ENCODE results near the gene RPL32. TPM values are rescaled to one million over a fixed set of nuclear protein-coding genes. Genes with fewer than 3 reads are reported as not detected.

Gene RPL32
- total RNA-seq (2021; ENCODE audit: unreplicated experiment): 794 TPM
- polyA plus RNA-seq (2012; ENCODE audit: insufficient read length): 1,133 TPM
- Bru-seq, nascent RNA: percentile 98 among the genes with signal in this experiment
- percentile 93 among the genes with signal in this experiment for BruChase-seq, experiment 1, labeled RNA remaining after a 2-hour chase
- percentile 94 among the genes with signal in this experiment for BruChase-seq, experiment 2, labeled RNA remaining after a 6-hour chase
- long read RNA-seq, transcript RPL32-202 (3 exons, 1,734 nt): minor isoform, 7 of 279 reads
- long read RNA-seq, transcript RPL32-204 (4 exons, 2,117 nt): major isoform, 229 of 279 reads
- long read RNA-seq, partial matches to known transcripts: 39 of 279 reads
- long read RNA-seq, other reads (novel, unspliced or antisense): 3 of 279 reads

- H3K27me3 ChIP-seq (ENCODE audit: control insufficient read depth, insufficient read depth, low read length): no peaks in the 10 kb centered on the region
- in situ Hi-C loops (cut with HindIII; ENCODE audit: low pct_unique_long_range_greater_than_20kb, low sequenced_read_pairs): no loop called here
- intact Hi-C loops (cut with micrococcal nuclease; ENCODE audit: unreplicated experiment): no loop called here
- ChIA-PET POLR2A (no interaction called here), CTCF (interaction anchor here (0.5 to 1.8 kb wide), 3 partner anchors 31 to 203 kb away, joined by 3 to 6 read pairs (median 3); no protein-coding TSS in a partner anchor)
- H3K4me1 ChIP-seq (ENCODE audit: control insufficient read depth, insufficient read depth, low read length): peaks cover 19% of the 10 kb centered on the region
- H3K9me3 ChIP-seq (ENCODE audit: control insufficient read depth, insufficient read depth, low read depth, low read length): no peaks in the 10 kb centered on the region
- ATAC-seq (peak; percentile 95), DNase-seq (ENCODE audit: low read depth, low spot score) (peak; percentile 82)
- no TSS peak for BruUV-seq (replicated peaks)
- peaks cover 33% of the 10 kb centered on the region for H3K36me3 ChIP-seq (ENCODE audit: control insufficient read depth, insufficient read depth, low read length)
- H3K4me3 ChIP-seq (ENCODE audit: low read depth in 2 of 2, low read length in 2 of 2): peak within 1 kb of the TSS; percentile 96 to 99
- TF ChIP-seq CTCF (IDR thresholded peaks at IDR 0.05) (peak; percentile 86), TCF7L2 (IDR thresholded peaks at IDR 0.05; ENCODE audit: low read depth, low read length) (no peak), SIN3A (IDR thresholded peaks at IDR 0.05; ENCODE audit: borderline replicate concordance, insufficient read depth, low read depth, low read length) (no peak), REST (IDR thresholded peaks at IDR 0.05; ENCODE audit: insufficient read depth in 1 of 2, low read depth in 2 of 2, low read length in 1 of 2) (no peak), POLR2AphosphoS5 (IDR thresholded peaks at IDR 0.05; ENCODE audit: low read depth, low read length) (peak; percentile 94)
- peak within 1 kb of the TSS; percentile 93 for H3K27ac ChIP-seq (ENCODE audit: low read length)
Measured at GRCh38 chr3:12841149-12841969, at the start of gene RPL32. Gene RPL32 (minus strand): TSS chr3:12841565. CDS start chr3:12840237, 1,328 bp downstream.

- BruUV-seq (replicated peaks): no TSS peak
- POLR2A ChIA-PET: no interaction called here
- no peak for DNase-seq (ENCODE audit: low read depth, low spot score)
- H3K27ac ChIP-seq (ENCODE audit: low read length): no peak overlapping the region
- TF ChIP-seq POLR2AphosphoS5 (IDR thresholded peaks at IDR 0.05; ENCODE audit: low read depth, low read length): no peak
- TF ChIP-seq CTCF (IDR thresholded peaks at IDR 0.05): peak; percentile 7; the same call in 1 of the 2 replicates
- H3K4me3 ChIP-seq (ENCODE audit: low read depth in 2 of 2, low read length in 2 of 2): no peak overlapping the region
- in situ Hi-C loops (cut with HindIII; ENCODE audit: low pct_unique_long_range_greater_than_20kb, low sequenced_read_pairs): no loop called here
- H3K27me3 ChIP-seq (ENCODE audit: control insufficient read depth, insufficient read depth, low read length): no peaks in the 10 kb centered on the region; the same call in 1 of the 2 replicates
- no peak for ATAC-seq
- H3K36me3 ChIP-seq (ENCODE audit: control insufficient read depth, insufficient read depth, low read length): no peaks in the 10 kb centered on the region
- CTCF ChIA-PET: interaction anchor here (0.5 to 0.8 kb wide), 2 partner anchors 110 to 335 kb away, joined by 4 to 10 read pairs; no protein-coding TSS in a partner anchor
- intact Hi-C loops (cut with micrococcal nuclease; ENCODE audit: unreplicated experiment): no loop called here
- H3K4me1 ChIP-seq (ENCODE audit: control insufficient read depth, insufficient read depth, low read length): no peaks in the 10 kb centered on the region
- no peaks in the 10 kb centered on the region for H3K9me3 ChIP-seq (ENCODE audit: control insufficient read depth, insufficient read depth, low read depth, low read length)
Measured at GRCh38 chr3:12890610-12891390, 49.4 kb upstream of the RPL32 start.

Data from Panc1 (cell line).